ENCODE data around the gene PLA2G4A.

Gene PLA2G4A

GRCh38 chr1:186985889-186986491, 157.2 kb downstream of the PLA2G4A start:
- H3K4me3 ChIP-seq (ENCODE audit: low read length), result no peak overlapping the region
- H3K4me1 ChIP-seq (ENCODE audit: control insufficient read depth, low read depth, low read length), result peaks cover 6% of the 10 kb centered on the region
- no peaks in the 10 kb centered on the region for H3K27me3 ChIP-seq (ENCODE audit: control insufficient read depth, insufficient read depth, low read length)
- H3K27ac ChIP-seq (ENCODE audit: low read length), result no peak overlapping the region
- no peak overlapping the region for H3K9ac ChIP-seq (ENCODE audit: low read length)
- no peaks in the 10 kb centered on the region for H3K36me3 ChIP-seq (ENCODE audit: control insufficient read depth, low read depth, low read length)
- no peaks in the 10 kb centered on the region for H3K9me3 ChIP-seq (ENCODE audit: control insufficient read depth, low read depth, low read length)

DNA sequence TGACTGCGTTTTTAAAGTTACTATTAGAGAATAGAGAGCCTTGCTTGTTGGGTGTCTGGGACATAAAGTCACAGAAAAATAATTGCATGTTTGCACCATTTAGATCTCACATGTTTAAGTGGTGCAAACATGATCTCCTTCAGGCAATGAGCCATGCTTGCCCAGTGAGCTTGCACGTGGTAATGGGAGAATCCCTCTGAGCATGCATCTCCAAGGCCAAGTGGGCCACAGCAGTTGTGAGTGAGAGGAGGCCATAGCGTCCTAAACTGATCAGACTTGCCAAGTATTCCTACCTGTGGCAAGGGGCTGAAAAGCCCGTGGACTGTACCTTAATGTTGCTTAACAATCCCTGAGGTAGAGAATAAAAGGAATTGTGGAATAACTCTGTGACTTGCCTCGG, 158.3 kb downstream of the PLA2G4A start:
- H3K36me3 ChIP-seq (ENCODE audit: control insufficient read depth, low read depth, low read length), result no peaks in the 10 kb centered on the region
- no peaks in the 10 kb centered on the region for H3K27me3 ChIP-seq (ENCODE audit: control insufficient read depth, insufficient read depth, low read length)
- H3K27ac ChIP-seq (ENCODE audit: low read length), result no peak overlapping the region
- H3K4me1 ChIP-seq (ENCODE audit: control insufficient read depth, low read depth, low read length), result peaks cover 6% of the 10 kb centered on the region
- no peak overlapping the region for H3K4me3 ChIP-seq (ENCODE audit: low read length)
- no peak overlapping the region for H3K9ac ChIP-seq (ENCODE audit: low read length)
- H3K9me3 ChIP-seq (ENCODE audit: control insufficient read depth, low read depth, low read length), result no peaks in the 10 kb centered on the region

DNA sequence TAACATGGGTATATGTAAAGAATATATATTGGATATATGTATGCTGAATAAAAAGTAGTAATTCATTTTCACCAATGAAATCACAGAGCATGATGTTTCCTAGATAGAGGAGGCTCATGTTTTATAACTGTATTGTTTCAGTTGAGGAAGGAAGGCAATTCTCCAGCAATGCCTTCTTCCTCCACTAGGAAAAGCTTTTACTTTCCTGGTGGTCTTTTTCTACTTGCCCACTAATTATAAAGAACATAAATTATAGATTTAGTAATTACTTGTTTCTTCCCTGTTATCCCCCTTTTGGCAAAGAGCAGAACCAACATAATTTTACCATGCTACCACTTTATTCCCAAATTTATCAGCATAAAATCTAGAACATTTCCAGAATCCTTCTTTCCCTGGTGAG, 159.0 kb downstream of the PLA2G4A start:
- Histone ChIP-seq H3K36me3 (ENCODE audit: control insufficient read depth, low read depth, low read length) (no peaks in the 10 kb centered on the region), H3K27me3 (ENCODE audit: control insufficient read depth, insufficient read depth, low read length) (no peaks in the 10 kb centered on the region), H3K27ac (ENCODE audit: low read length) (no peak overlapping the region), H3K4me3 (ENCODE audit: low read length) (no peak overlapping the region), H3K4me1 (ENCODE audit: control insufficient read depth, low read depth, low read length) (peaks cover 6% of the 10 kb centered on the region), H3K9me3 (ENCODE audit: control insufficient read depth, low read depth, low read length) (no peaks in the 10 kb centered on the region), H3K9ac (ENCODE audit: low read length) (no peak overlapping the region)

- no peaks in the 10 kb centered on the region for H3K27me3 ChIP-seq (ENCODE audit: control insufficient read depth, insufficient read depth, low read length)
- H3K9me3 ChIP-seq (ENCODE audit: control insufficient read depth, low read depth, low read length), result no peaks in the 10 kb centered on the region
- no peaks in the 10 kb centered on the region for H3K36me3 ChIP-seq (ENCODE audit: control insufficient read depth, low read depth, low read length)
- H3K4me1 ChIP-seq (ENCODE audit: control insufficient read depth, low read depth, low read length), result no peaks in the 10 kb centered on the region
- no peak overlapping the region for H3K4me3 ChIP-seq (ENCODE audit: low read length)
- H3K9ac ChIP-seq (ENCODE audit: low read length), result no peak overlapping the region
- H3K27ac ChIP-seq (ENCODE audit: low read length), result no peak overlapping the region
Observed at GRCh38 chr1:186993996-186994395, 165.2 kb downstream of the PLA2G4A start.

GRCh38 chr1:186994897-186995296, 166.1 kb downstream of the PLA2G4A start:
- no peak overlapping the region for H3K9ac ChIP-seq (ENCODE audit: low read length)
- H3K4me3 ChIP-seq (ENCODE audit: low read length), result no peak overlapping the region
- H3K9me3 ChIP-seq (ENCODE audit: control insufficient read depth, low read depth, low read length), result no peaks in the 10 kb centered on the region
- H3K36me3 ChIP-seq (ENCODE audit: control insufficient read depth, low read depth, low read length), result no peaks in the 10 kb centered on the region
- H3K4me1 ChIP-seq (ENCODE audit: control insufficient read depth, low read depth, low read length), result no peaks in the 10 kb centered on the region
- no peaks in the 10 kb centered on the region for H3K27me3 ChIP-seq (ENCODE audit: control insufficient read depth, insufficient read depth, low read length)
- H3K27ac ChIP-seq (ENCODE audit: low read length), result no peak overlapping the region

GRCh38 chr1:186996816-186997215, 168.1 kb downstream of the PLA2G4A start:
- H3K27ac ChIP-seq (ENCODE audit: low read length), result no peak overlapping the region
- H3K4me1 ChIP-seq (ENCODE audit: control insufficient read depth, low read depth, low read length), result no peaks in the 10 kb centered on the region
- H3K36me3 ChIP-seq (ENCODE audit: control insufficient read depth, low read depth, low read length), result no peaks in the 10 kb centered on the region
- H3K9me3 ChIP-seq (ENCODE audit: control insufficient read depth, low read depth, low read length), result no peaks in the 10 kb centered on the region
- H3K27me3 ChIP-seq (ENCODE audit: control insufficient read depth, insufficient read depth, low read length), result no peaks in the 10 kb centered on the region
- H3K4me3 ChIP-seq (ENCODE audit: low read length), result no peak overlapping the region
- H3K9ac ChIP-seq (ENCODE audit: low read length), result no peak overlapping the region

DNA sequence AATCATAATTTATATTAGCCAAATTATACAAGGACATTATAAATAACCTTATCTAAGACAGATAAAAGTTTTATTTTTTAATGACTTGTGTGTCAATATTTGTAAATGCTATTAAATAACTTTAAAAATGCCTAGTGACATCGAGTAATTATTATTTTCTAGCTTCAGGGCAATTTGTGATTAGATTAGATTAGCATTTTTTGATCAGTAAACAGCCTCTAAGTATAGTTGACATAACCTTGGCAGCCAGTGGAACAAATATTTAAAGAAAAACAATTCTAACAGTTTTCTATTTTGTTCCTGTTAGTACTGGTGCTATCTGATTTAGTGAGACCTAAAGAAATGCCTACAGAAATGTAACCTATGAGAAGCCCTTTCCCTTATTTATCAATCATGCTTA, 169.1 kb downstream of the PLA2G4A start:
- H3K9ac ChIP-seq (ENCODE audit: low read length), result no peak overlapping the region
- no peak overlapping the region for H3K27ac ChIP-seq (ENCODE audit: low read length)
- H3K27me3 ChIP-seq (ENCODE audit: control insufficient read depth, insufficient read depth, low read length), result no peaks in the 10 kb centered on the region
- H3K4me1 ChIP-seq (ENCODE audit: control insufficient read depth, low read depth, low read length), result no peaks in the 10 kb centered on the region
- H3K9me3 ChIP-seq (ENCODE audit: control insufficient read depth, low read depth, low read length), result no peaks in the 10 kb centered on the region
- H3K36me3 ChIP-seq (ENCODE audit: control insufficient read depth, low read depth, low read length), result no peaks in the 10 kb centered on the region
- no peak overlapping the region for H3K4me3 ChIP-seq (ENCODE audit: low read length)

DNA sequence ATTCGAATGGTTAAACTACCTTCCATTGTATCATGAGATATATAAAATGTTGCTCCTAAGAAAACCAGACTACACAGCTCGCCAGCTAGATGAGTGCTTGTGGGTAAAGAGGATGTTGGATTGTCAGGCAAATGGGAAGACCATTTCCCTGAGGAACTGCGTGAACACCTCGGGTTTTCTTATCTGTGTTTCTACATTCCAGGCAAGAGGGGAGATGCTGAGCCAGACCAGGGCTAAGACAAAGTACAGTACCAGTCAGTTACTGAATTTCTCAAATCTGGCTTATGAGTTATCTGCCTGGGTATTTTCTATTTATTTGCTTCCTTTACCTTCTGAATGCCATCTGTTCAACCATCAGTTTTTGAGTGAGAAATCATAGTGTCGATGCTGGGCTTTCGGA, 170.8 kb downstream of the PLA2G4A start:
- no peaks in the 10 kb centered on the region for H3K9me3 ChIP-seq (ENCODE audit: control insufficient read depth, low read depth, low read length)
- no peak overlapping the region for H3K4me3 ChIP-seq (ENCODE audit: low read length)
- no peak overlapping the region for H3K27ac ChIP-seq (ENCODE audit: low read length)
- no peaks in the 10 kb centered on the region for H3K27me3 ChIP-seq (ENCODE audit: control insufficient read depth, insufficient read depth, low read length)
- H3K9ac ChIP-seq (ENCODE audit: low read length), result no peak overlapping the region
- H3K4me1 ChIP-seq (ENCODE audit: control insufficient read depth, low read depth, low read length), result no peaks in the 10 kb centered on the region
- H3K36me3 ChIP-seq (ENCODE audit: control insufficient read depth, low read depth, low read length), result no peaks in the 10 kb centered on the region

DNA sequence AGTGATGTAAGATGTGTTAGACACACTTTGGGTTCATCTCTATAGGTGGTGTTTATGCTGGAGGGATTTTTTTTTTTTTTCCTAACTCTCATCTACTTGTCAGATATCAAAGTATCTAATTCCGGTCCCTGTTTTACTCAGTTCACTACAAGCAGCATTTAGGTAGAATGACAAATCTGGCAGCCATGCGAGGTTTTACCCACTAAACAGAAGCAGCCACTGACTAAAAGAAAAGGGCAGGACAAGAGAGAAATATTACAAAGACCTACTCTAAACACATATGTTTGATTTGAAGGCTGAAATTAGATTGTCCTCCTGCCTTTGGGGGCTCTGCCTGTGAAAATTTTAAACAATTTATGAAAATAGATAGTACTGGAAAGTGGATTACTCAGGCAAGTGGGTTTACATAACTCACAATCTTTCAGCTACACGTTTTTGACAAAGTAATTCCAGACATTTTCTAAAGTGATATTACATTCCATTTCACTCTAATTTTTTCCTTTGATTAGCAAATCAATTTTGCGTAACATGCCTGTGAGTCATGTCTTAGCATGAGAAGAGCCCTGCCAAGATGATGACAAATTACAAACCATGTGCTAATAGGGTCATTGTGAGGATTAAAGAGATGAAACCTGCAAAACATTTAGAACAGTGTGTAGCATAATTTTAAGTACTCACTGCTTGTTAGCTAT, 172.6 kb downstream of the PLA2G4A start:
- H3K27ac ChIP-seq (ENCODE audit: low read length), result no peak overlapping the region
- no peak overlapping the region for H3K9ac ChIP-seq (ENCODE audit: low read length)
- H3K36me3 ChIP-seq (ENCODE audit: control insufficient read depth, low read depth, low read length), result no peaks in the 10 kb centered on the region
- no peaks in the 10 kb centered on the region for H3K9me3 ChIP-seq (ENCODE audit: control insufficient read depth, low read depth, low read length)
- no peak overlapping the region for H3K4me3 ChIP-seq (ENCODE audit: low read length)
- no peaks in the 10 kb centered on the region for H3K27me3 ChIP-seq (ENCODE audit: control insufficient read depth, insufficient read depth, low read length)
- no peaks in the 10 kb centered on the region for H3K4me1 ChIP-seq (ENCODE audit: control insufficient read depth, low read depth, low read length)

DNA sequence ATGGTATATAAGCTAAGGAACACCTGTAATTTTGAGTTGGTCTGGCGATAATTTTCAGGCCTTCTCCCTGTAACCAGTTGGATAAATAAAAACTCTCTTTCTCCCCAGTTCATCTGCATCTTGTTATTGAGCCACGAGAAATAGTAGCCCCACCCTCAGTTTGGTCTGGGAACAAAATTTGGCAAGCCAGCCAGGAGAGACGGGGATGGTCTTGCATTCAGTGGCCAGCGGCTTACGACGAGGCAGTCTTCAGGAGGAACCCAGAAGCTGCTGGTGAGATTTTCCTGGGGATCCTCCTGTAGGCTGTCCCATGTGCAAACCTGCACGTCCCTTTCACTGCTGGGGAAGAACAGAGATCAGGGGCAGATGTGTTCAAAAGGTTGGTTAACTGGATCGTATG, 174.6 kb downstream of the PLA2G4A start:
- Histone ChIP-seq H3K27me3 (ENCODE audit: control insufficient read depth, insufficient read depth, low read length) (no peaks in the 10 kb centered on the region), H3K9me3 (ENCODE audit: control insufficient read depth, low read depth, low read length) (peaks cover 13% of the 10 kb centered on the region), H3K4me1 (ENCODE audit: control insufficient read depth, low read depth, low read length) (no peaks in the 10 kb centered on the region), H3K36me3 (ENCODE audit: control insufficient read depth, low read depth, low read length) (no peaks in the 10 kb centered on the region), H3K9ac (ENCODE audit: low read length) (no peak overlapping the region), H3K27ac (ENCODE audit: low read length) (no peak overlapping the region), H3K4me3 (ENCODE audit: low read length) (no peak overlapping the region)

GRCh38 chr1:187006896-187007295, 178.1 kb downstream of the PLA2G4A start:
- Histone ChIP-seq H3K9ac (ENCODE audit: low read length) (no peak overlapping the region), H3K9me3 (ENCODE audit: control insufficient read depth, low read depth, low read length) (peaks cover 16% of the 10 kb centered on the region), H3K27ac (ENCODE audit: low read length) (no peak overlapping the region), H3K36me3 (ENCODE audit: control insufficient read depth, low read depth, low read length) (no peaks in the 10 kb centered on the region), H3K4me3 (ENCODE audit: low read length) (no peak overlapping the region), H3K27me3 (ENCODE audit: control insufficient read depth, insufficient read depth, low read length) (no peaks in the 10 kb centered on the region), H3K4me1 (ENCODE audit: control insufficient read depth, low read depth, low read length) (no peaks in the 10 kb centered on the region)

DNA sequence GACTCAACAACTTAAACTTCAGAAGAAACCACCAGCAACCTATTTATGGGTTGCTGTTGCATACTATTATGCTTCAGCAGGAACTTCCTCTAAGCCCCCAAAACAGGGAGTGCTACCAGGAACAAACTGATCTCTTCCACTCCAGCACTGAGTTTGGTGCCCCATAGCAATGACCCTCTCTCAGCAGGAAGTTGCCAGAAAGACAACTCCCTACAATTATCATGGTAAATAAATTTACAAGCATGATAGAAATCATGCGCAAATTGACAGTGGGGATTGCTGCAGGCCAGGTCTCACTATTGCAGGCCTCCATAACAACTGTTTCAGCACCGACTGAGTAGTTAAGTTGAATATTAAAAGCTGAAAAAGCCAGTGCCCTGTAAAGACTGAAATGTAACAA, 180.6 kb downstream of the PLA2G4A start:
- no peak overlapping the region for H3K4me3 ChIP-seq (ENCODE audit: low read length)
- H3K9me3 ChIP-seq (ENCODE audit: control insufficient read depth, low read depth, low read length), result peaks cover 16% of the 10 kb centered on the region
- no peak overlapping the region for H3K27ac ChIP-seq (ENCODE audit: low read length)
- no peak overlapping the region for H3K9ac ChIP-seq (ENCODE audit: low read length)
- no peaks in the 10 kb centered on the region for H3K36me3 ChIP-seq (ENCODE audit: control insufficient read depth, low read depth, low read length)
- no peaks in the 10 kb centered on the region for H3K4me1 ChIP-seq (ENCODE audit: control insufficient read depth, low read depth, low read length)
- no peaks in the 10 kb centered on the region for H3K27me3 ChIP-seq (ENCODE audit: control insufficient read depth, insufficient read depth, low read length)

Measured in iPS-18a (cell line).